Fibroblast of mammary gland (primary cell): ENCODE results near the gene PGLYRP3.

Experiments used
- DNase-seq: peaks from one replicate; pipeline ENCODE4 v3.0.0-alpha.2; 2010; ENCODE audit warnings: low read depth
- H3K4me3 ChIP-seq: 2 replicates; pipeline ENCODE4 v1.5.1; 2011; ENCODE audit warnings: low read depth, mild to moderate bottlenecking, low read length, moderate library complexity; ENCODE audit not compliant: control insufficient read depth
- CTCF ChIP-seq: conservative IDR thresholded peaks from 2 replicates; pipeline ENCODE4 v1.5.1; 2011; ENCODE audit warnings: low read depth, low read length, inconsistent platforms; ENCODE audit not compliant: control insufficient read depth, insufficient read depth

The PGLYRP3 gene

GRCh38 chr1:153262462-153263157, 50.1 kb downstream of the PGLYRP3 start:
- DNase-seq, result no peak
- no peak overlapping the region for H3K4me3 ChIP-seq
- no peak for TF ChIP-seq CTCF

- no peak for DNase-seq
- no peak for TF ChIP-seq CTCF
- no peak overlapping the region for H3K4me3 ChIP-seq
Measured at GRCh38 chr1:153262070-153262366, 50.7 kb downstream of the PGLYRP3 start.

- TF ChIP-seq CTCF, result no peak
- DNase-seq, result no peak
- no peak overlapping the region for H3K4me3 ChIP-seq
Measured at GRCh38 chr1:153261281-153262069, 51.3 kb downstream of the PGLYRP3 start.

GRCh38 chr1:153260585-153261280, 52.0 kb downstream of the PGLYRP3 start:
- no peak for TF ChIP-seq CTCF
- peak; percentile 2 for DNase-seq

GRCh38 chr1:153259387-153259786, 53.4 kb downstream of the PGLYRP3 start, which contains the start of gene LORICRIN:
TSS of gene LORICRIN (plus strand) at chr1:153259687. CDS start at chr1:153260950, 1,263 bp downstream.
- DNase-seq, result no peak
- H3K4me3 ChIP-seq, result no peak within 1 kb of the TSS
- no peak for TF ChIP-seq CTCF

More at GRCh38 chr1:153260585-153261280, 52.0 kb downstream of the PGLYRP3 start:
- H3K4me3 ChIP-seq, result no peak overlapping the region

GRCh38 chr1:153253693-153254092, 59.1 kb downstream of the PGLYRP3 start:
- no peak for TF ChIP-seq CTCF
- no peak for DNase-seq
- no peak overlapping the region for H3K4me3 ChIP-seq
